HG03025 (cell line): ENCODE results near the gene CHN1.

Experiments
- ATAC-seq: cut with Tn5 transposase; IDR thresholded peaks from one replicate; pipeline ENCODE4 v1.9.1; 2021; ENCODE audit warnings: mild to moderate bottlenecking, moderate library complexity; ENCODE audit not compliant: unreplicated experiment, low FRiP score

CHN1 gene

DNA sequence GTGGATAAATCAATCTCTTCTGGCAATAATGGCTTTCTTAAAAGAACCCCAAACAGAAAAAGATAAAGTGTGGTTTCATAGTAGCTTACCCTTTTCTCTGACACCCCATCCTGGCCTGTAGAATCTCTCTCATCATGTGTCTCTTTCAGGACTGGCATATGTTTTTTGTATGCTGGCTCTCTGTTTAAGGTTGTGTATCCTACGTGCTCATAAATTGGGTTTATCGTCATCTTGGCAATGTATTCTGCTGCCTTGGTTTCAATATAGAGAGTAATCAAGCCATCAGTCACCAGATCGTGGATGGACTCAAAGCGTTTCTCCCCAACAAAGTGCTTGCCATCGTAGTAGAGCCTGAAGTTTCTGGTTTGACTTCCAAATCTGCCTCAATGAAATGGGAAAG lies 127.4 kb downstream of the CHN1 start:
- ATAC-seq: no peak

DNA sequence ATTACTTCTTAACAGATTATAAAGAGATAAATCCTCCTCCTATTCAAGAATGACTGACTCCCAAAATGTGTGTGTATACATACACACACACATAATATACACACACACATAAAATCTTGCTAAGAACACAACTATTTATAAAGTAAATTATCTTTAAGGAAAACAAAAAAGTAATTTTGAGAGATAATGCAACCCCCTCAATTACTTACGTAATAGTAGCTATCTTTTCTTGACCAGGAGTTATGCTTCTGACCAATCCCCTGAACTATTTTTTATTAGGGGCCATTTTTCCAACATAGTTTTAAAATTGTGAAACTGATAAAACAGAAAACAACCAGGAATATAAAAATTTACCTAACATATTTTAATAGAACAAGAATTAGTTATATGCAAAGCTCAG lies 127.9 kb downstream of the CHN1 start:
- no peak for ATAC-seq

GRCh38 chr2:174874085-174874484 lies 131.1 kb downstream of the CHN1 start:
- no peak for ATAC-seq

GRCh38 chr2:174873471-174873870 lies 131.7 kb downstream of the CHN1 start:
- ATAC-seq: no peak

- ATAC-seq: no peak
These were observed 134.4 kb downstream of the CHN1 start for GRCh38 chr2:174870787-174871186.

- no peak for ATAC-seq
These were observed 136.3 kb downstream of the CHN1 start for GRCh38 chr2:174868878-174869277.

- ATAC-seq: no peak
These were observed 138.8 kb downstream of the CHN1 start for GRCh38 chr2:174866421-174866820.

DNA sequence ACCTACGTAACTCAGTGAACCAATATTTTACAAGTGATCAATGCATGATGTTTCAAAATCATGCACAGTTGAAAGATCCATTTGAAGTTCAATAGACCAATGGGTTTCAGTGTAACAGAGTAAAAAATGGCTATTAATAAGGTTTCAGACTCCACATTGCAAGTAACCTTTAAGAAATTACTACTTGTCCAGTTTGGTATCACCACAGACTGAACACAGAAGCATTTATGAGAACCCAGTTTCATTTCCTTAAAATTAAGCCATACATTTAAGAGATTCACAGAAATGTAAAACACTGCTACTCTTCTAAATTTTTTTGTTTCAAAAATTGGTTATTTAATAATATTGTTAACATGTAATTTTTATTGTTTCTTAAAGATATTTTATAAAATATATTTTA lies 142.0 kb downstream of the CHN1 start:
- ATAC-seq: no peak

DNA sequence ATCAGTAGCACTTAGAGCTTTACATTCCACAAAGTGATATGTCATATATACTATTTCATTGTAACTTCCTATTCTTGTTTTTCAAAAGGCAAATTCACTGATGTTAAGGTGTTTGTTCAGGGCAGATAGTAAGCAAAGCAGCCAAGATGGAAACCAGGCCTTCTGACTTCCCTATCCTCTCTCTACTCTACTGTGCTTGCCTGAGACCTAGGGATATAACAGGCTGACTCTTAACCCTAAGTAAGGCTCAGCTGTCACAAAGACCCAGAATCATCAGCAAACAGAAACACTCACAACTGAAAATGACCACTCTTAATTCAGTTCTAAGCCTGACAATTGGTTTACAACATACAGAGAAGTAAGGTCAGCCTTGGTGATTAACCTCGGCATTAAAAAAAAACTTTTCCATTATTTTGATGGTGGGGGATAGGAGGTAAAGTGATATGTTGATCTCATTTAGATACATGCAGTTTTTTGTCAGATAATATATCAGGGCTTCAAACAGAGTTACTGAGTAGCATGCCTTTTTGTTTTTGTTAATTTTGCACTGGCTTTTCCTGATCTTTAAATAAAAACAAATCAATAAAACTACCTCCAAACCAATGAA lies 145.5 kb downstream of the CHN1 start:
- no peak for ATAC-seq

- no peak for ATAC-seq
These were observed 146.4 kb downstream of the CHN1 start for GRCh38 chr2:174858745-174859144.

DNA sequence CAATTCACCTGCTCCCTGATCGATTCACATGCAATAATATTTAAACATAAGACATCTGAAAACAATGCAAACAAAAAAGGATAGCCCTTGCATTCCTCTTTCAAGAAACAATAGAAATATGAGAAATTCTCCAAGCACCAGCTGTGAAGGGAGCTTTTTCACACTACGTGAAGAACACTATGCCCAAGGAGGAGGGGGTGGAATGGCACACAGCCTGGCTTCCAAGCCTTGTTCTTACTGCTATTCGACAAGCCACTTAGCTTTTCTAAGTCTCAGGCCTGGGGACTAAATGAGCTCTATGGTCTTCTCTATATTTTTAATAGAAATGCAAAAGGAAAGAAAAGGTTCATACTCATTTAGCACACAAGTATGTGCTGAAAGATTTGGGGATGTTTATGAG lies 148.7 kb downstream of the CHN1 start:
- ATAC-seq: no peak

GRCh38 chr2:174846941-174847938 lies 157.9 kb downstream of the CHN1 start:
- ATAC-seq: no peak

DNA sequence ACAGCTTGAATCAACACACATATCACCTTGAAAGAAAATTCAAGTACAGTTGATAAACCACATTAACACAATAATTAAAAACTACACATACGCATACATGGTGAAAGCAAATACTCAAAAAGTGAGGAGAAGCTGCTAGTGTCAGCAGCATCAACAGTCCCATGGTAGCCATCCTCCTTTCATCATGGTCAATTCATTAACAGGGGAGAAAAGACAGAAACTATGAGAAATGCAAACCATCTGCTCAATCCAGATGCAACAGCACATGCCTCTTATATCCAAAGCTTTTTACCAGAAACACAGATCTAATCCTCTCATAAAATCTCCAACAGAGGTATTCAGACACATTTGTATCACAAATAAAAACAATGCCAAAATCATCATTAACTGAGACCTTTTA lies 159.0 kb downstream of the CHN1 start:
- no peak for ATAC-seq

DNA sequence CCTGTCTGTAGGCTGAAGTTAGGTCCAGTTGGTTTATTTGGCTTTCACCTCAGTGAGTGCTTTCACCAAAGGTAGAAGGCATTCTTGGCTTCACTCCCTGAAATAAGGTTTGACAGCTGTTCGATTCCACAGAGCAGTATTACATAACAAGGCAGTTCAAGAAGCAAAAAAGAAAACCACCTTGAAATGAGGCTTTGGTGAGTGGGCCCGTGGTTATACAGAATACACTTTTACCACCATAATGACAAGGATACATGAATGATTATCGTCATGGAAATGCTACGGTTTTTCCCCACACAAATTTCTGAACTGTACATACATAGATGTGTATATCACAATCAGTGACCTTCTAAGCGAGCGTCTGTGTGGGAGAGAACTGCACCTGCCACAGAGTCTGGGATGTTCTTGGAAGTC lies 160.9 kb downstream of the CHN1 start:
- ATAC-seq: no peak

GRCh38 chr2:174842496-174842895 lies 162.7 kb downstream of the CHN1 start:
- ATAC-seq: no peak

DNA sequence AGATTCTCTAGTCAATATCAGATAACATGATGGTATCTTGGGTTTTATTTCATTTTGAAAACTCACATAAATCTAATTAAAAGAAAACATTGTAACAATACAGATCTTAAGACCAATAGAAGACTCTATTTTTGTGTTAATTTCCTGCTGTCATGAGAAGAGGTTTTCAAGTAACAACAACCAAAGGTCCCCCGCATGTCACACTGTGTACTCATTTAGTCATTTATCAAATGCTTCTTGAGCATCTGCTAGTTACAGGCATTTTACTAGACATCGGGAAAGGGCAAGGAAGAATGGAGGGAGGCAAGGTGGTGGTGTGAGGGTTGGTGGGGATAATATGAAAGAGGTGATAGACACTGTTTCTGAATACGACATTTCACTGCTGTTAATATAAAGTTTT lies 163.2 kb downstream of the CHN1 start:
- no peak for ATAC-seq

- ATAC-seq: no peak
These were observed 163.8 kb downstream of the CHN1 start for GRCh38 chr2:174841350-174841749.

- ATAC-seq: no peak
These were observed 164.7 kb downstream of the CHN1 start for GRCh38 chr2:174840436-174840835.

GRCh38 chr2:174839662-174840061 lies 165.5 kb downstream of the CHN1 start:
- ATAC-seq: no peak

DNA sequence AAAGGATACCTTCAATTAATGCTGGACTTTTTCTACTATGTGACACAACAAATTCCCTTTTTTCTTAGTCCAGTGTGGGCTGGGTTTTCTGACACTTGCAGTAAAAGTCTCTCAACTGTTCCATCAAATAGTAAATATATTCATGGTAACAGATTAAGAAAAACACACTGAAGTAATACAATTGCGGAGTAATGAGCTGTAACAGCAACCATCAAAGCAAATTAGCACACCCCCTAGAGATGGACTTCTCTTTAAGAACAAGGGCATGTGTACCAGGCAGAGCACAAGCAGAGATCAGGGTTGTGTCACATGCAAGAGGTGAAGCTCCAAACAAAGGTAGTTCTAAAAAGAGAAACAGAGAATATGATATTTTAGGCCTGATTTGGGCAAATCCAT lies 168.2 kb downstream of the CHN1 start:
- no peak for ATAC-seq

- no peak for ATAC-seq
These were observed 168.7 kb downstream of the CHN1 start for GRCh38 chr2:174836377-174836994.
